Caki2 (cell line): ENCODE measurements around the gene VSTM1. TPM values are rescaled to one million over a fixed set of nuclear protein-coding genes. Genes with fewer than 3 reads are reported as not detected.
"Not testable (repeated sequence)": the region's sequence is repeated elsewhere in the genome, so short reads cannot be mapped to it uniquely, and the experiment has no call there.

ENCODE experiments used
- DNase-seq: peaks from one replicate; pipeline ENCODE4 v3.0.0-alpha.2; 2015; ENCODE audit warnings: low read depth
- in situ Hi-C: cut with HindIII; loops from 2 replicates; pipeline ENCODE4 v1.10.0; 2016; ENCODE audit warnings: low sequenced_read_pairs, low pct_unique_long_range_greater_than_20kb, mixed read lengths
- total RNA-seq: library from RNA; depleted of rRNA; stranded (reverse); fragments of >200 nt; shearing (Covaris generic); gene quantifications from 2 replicates; pipeline ENCODE4 v1.2.3, GENCODE V29; 2014; ENCODE audit warnings: low replicate concordance

The VSTM1 gene
- total RNA-seq, 1 experiment from 2014 or later = 6.0 TPM

GRCh38 chr19:54081032-54081431 is 17.3 kb upstream of the VSTM1 start, which contains the start of gene TARM1:
Gene TARM1, minus strand, starts transcription at chr19:54081365. Its CDS starts 25 bp downstream, at chr19:54081340.
- in situ Hi-C loops = no loop called here
- no peak for DNase-seq

DNA sequence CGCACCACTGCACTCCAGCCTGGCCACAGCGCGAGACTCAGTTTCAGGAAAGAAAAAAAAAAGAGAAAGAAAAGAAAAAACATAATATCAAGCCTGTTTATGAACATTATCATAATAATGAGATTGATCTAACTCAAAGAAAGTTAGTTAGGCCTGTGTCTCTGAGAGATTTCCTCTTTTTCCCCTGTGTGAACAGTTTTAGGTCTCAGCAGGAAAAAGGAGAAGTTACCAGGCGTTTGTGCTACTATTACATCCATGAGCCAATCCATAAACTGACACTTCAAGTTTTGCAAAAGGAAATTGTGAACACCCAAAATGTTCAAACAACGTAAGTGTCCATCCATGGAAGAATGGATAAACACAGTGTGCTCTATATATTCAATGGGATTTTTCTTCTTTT is 13.6 kb upstream of the VSTM1 start:
- in situ Hi-C loops = no loop called here
- no peak for DNase-seq

- no peak for DNase-seq
- in situ Hi-C loops = no loop called here
These were observed 11.2 kb upstream of the VSTM1 start for GRCh38 chr19:54074851-54075250.

- in situ Hi-C loops = no loop called here
- DNase-seq = no peak
These were observed 10.1 kb upstream of the VSTM1 start for GRCh38 chr19:54073829-54074228.

DNA sequence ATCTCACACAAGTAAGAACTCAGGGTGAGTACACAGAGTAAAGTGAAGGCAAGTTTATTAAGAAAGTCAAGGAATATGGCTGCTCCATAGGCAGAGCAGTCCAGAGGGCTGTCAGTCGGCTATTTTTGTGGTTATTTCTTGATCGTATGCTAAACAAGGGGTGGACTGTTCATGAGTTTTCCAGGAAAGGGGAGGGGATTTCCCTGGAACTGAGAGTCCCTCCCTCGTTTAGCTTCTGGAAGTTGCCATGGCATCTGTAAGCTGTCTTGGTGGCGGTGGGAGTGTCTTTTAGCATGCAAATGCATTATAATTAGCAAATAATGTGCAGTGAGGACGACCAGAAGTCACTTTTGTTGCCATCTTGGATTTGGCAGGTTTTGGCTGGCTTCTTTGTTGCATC is 5.8 kb upstream of the VSTM1 start:
- no peak for DNase-seq
- in situ Hi-C loops = no loop called here

- in situ Hi-C loops = no loop called here
- no peak for DNase-seq
These were observed 1.1 kb downstream of the VSTM1 start for GRCh38 chr19:54062643-54063042.

DNA sequence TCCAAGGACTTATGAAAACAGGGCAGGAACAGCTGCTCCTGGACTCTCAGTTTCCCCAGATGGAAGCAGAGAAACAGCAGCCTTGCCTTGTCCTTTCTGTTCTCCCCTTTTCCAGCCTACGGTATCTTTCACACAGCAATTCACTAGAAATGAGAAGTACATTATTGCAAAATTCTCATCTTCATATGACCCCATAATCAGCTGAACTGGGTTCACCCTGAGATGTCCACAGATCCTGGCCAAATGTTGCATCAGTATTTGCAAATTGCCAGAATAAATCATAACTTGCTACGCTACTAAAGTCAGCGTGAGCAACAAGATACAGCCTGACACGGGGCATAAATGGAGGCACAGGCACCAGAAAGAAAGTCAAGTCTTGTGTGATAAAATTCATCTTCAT is 16.1 kb downstream of the VSTM1 start:
- in situ Hi-C loops = no loop called here
- DNase-seq = no peak

DNA sequence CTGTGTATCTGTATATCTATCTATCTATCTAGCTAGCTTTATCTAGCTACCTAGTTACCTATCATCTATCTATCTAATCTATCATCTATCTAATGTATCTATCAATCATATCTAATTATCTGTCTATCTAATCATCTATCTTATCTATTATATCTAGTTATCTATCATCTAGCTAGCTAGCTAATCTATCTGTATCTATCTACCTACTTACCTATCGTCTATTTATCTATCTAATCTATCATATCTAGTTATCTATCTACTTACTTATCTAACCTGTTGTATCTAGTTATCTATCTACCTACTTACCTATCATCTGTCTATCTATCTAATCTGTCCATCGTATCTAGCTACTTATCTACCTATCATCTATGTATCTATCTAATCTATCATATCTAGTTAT is 17.9 kb downstream of the VSTM1 start:
- in situ Hi-C loops = no loop called here
- no peak for DNase-seq

DNA sequence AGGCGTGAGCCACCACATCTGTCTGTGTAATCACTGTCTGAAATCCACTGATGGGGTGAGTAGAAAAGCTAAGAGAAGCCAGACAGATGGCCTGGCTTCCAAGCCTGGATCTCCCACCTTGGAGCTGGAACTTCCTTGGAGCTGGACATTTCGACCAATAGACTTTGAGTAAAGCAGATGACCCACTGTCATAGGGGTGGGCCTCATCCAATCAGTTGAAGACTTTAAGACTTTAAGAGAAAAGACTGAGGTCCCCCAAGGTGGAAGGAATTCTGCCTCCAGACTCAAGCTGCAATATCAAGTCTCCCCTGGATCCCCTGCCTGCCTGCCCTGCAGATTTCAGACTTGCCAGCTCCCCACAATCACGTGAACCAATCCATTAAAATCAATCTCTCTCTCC is 20.7 kb downstream of the VSTM1 start:
- in situ Hi-C loops = no loop called here
- DNase-seq = no peak

GRCh38 chr19:54041969-54042606 is 21.6 kb downstream of the VSTM1 start:
- DNase-seq = peak; percentile 16

DNA sequence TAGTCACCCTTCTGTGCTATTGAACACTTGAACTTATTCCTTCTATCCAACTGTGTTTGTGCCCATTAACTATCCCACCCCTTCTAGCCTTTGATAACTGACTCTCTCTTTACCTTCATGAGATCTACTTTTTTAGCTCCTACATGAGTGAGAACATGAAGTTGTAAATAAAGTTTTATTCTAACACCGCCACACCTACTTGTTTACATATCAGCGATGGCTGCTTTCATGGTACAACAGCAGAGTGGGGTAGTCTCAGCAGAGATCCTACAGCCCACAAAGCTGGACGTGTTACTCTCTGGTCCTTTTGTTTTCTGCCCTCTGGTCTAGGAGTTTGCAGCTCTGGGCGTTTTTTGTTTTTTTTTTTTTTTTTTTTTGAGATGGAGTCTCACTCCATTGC is 23.7 kb downstream of the VSTM1 start:
- in situ Hi-C loops = no loop called here
- DNase-seq = no peak

More at GRCh38 chr19:54041969-54042606, 21.6 kb downstream of the VSTM1 start:
- in situ Hi-C loops = no loop called here

GRCh38 chr19:54036542-54036941 is 27.2 kb downstream of the VSTM1 start:
- DNase-seq, in situ Hi-C loops: not testable (repeated sequence)

- DNase-seq = peak; percentile 15
- in situ Hi-C loops = no loop called here
These were observed 28.2 kb downstream of the VSTM1 start for GRCh38 chr19:54035215-54036178.

DNA sequence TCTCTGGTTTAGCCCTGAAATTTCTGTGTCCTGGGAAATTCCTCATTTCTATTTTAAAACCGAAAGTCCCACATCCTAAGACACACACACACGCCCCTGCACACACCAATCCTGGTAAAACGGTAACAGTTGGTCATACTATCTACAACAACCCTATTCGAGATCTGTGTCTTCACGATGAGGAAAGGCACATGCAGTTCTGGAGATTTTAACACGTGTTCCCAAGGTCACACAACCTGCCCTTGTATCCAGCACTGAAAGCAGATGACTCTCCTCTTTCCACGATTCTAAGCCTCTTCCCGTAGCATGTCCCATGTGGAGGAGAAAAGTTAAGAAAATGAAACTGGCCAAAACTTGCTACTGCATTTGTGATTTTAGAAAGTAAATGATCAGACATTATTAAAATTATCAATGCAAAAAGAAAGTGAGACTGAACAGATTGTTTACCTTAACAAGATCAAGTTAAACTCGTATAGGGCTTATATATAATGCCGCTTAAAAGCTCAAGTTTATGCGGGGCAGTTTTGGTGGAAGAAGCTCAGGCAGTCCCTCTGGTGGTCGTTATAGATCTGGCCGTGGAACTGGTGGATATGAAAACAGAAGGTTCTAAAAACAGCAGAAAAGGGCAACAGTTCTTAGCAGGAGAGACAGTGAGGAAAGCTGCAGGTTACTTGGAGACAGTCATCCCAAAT is 32.7 kb downstream of the VSTM1 start:
- DNase-seq = no peak
- in situ Hi-C loops = no loop called here

DNA sequence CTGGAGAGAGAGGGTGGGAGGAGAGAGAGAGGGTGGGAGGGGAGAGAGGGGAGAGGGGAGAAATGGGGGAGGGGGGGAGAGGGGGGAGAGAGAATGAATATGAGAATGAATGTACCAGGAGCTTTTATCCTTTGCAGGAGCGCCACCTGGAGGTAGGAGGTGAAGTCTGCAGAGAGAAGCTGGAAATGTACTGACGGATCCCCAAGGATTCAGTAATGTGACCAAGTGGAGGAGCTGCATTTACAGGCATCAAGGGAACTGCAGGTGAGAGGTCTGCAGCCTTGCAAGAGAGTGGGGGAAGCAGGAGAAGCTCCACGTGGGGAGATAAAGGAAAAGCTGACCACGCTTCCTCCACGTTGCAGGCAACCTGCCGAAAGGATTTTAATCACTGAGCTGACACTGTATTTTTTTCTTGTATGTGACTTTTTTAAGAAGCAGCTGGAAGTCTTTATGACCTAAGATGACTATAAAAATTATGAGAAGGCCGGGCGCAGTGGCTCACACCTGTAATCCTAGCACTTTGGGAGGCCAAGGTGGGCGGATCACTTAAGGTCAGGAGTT is 33.7 kb downstream of the VSTM1 start:
- DNase-seq = peak; percentile 37
- in situ Hi-C loops = no loop called here

DNA sequence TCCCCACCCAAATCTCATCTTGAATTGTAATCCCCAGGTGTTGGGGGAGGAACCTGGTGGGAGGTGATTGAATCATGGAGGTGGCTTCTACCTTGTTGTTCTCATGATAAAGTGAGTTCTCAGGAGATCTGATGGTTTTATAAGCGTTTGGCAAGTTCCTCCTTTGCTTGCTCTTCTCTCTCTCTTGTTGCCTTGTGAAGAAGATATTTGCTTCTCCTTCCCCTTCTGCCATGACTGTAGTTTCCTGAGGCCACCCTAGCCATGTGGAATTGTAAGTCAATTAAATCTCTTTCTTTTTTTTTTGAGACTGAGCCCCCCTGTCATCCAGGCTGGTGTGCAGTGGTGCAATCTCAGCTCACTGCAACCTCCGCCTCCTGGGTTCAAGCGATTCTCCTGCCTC is 34.4 kb downstream of the VSTM1 start:
- no peak for DNase-seq
- in situ Hi-C loops = no loop called here

DNA sequence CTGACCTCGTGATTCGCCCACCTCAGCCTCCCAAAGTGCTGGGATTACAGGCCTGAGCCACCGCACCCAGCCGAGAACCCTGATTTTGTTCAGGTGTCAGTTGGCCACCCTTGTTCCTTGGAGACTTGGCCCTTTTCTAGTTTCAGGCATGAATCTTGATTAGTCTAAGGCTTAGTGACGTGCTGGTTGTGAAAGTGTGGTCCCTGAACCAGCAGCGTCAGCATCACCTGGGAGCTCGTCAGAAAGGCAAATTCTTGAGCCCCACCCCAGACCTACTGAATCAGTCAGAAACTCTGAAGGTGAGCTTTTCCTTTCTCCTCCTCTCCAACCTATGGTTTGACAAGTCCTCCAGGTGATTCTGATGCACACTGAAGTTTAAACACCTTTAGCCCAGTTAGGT is 37.0 kb downstream of the VSTM1 start:
- in situ Hi-C loops = no loop called here
- no peak for DNase-seq

DNA sequence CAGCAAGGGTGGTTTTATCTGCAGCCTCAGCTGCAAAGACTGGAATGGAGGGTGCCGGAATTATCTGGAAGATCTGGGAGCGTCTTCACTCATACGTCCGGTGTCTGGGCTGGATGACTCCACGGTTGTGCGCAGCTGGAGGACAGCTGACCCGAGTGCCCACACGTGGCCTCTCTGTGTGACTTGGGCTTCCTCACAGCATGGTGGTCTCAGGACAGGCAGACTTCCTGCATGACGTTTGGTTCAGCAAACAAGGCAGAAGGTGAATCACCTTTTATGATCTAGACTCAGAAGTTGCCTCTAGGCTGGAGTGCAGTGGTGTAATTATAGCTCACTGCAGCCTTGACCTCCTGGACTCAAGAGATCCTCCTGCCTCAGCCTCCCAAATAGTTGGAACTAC is 39.0 kb downstream of the VSTM1 start:
- DNase-seq = no peak
- in situ Hi-C loops = no loop called here

- in situ Hi-C loops = no loop called here
These were observed 40.5 kb downstream of the VSTM1 start for GRCh38 chr19:54023191-54023590.

More at GRCh38 chr19:54023191-54023590, 40.5 kb downstream of the VSTM1 start:
- no peak for DNase-seq
